ENCODE results near the gene FBXW4.

The FBXW4 gene

GRCh38 chr10:101565370-101565900 lies 129.5 kb downstream of the FBXW4 start:
- H3K9me3 Mint-ChIP-seq: no peaks in the 10 kb centered on the region
- H3K4me1 Mint-ChIP-seq: peaks cover 6% of the 10 kb centered on the region
- H3K36me3 Mint-ChIP-seq: peaks cover 2% of the 10 kb centered on the region
- H3K27me3 Mint-ChIP-seq: peaks cover 41% of the 10 kb centered on the region
- H3K27ac Mint-ChIP-seq: no peak overlapping the region
- no peak overlapping the region for H3K4me3 Mint-ChIP-seq

DNA sequence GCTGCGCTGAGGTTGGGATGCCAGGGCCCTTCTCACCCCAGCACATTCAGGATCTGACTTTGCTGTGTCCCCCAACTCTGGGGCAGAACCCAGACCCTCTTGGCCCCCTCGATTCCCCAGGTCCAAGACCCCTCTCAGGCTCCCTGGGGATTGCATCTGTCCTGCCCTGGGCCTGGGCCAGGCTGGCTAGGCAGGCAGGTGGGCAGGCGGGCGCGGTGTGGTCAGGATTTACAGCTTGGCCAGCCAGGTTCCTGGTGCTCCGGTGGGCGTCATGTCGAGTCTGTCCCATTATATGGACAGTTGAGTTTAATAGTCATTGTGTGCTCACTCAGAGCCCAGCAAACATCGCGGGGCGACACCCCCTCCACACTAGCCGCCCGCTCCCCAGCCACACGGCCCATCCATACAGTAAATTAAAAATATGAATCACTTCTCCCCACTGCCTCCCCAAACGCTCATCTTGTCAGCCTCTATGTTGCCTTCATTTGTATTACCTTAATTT lies 130.4 kb downstream of the FBXW4 start:
- H3K27ac Mint-ChIP-seq: no peak overlapping the region
- no peaks in the 10 kb centered on the region for H3K9me3 Mint-ChIP-seq
- peaks cover 39% of the 10 kb centered on the region for H3K27me3 Mint-ChIP-seq
- H3K36me3 Mint-ChIP-seq: peaks cover 2% of the 10 kb centered on the region
- no peak overlapping the region for H3K4me3 Mint-ChIP-seq
- peaks cover 9% of the 10 kb centered on the region for H3K4me1 Mint-ChIP-seq

DNA sequence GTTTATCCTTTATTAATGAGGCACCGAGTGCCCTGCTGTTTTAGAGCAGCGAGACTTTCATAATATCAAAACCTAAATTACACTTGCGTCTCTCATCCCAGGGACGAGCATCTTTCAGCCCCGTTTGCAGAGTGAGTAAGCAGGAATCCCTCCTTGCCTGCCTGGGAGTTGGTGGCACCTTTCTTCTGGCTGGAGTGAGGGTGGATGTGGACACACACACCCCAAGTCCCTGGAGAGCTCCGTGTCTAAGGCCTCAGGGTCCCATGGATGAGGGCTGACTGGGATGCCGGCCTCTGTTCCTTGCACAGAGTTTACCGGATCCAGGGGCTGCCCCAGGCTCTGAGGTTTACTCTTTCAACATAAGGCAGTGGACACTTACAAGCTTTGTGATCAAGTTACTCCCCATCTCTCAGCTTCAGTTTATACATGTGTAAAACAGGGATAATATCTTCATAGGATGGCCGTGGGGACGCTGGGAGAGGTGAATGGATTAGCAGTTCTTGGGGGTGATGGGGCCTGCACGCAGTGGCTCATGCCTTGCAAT lies 131.4 kb downstream of the FBXW4 start:
- H3K9me3 Mint-ChIP-seq: no peaks in the 10 kb centered on the region
- H3K36me3 Mint-ChIP-seq: peaks cover 2% of the 10 kb centered on the region
- H3K27me3 Mint-ChIP-seq: peaks cover 36% of the 10 kb centered on the region
- peaks cover 14% of the 10 kb centered on the region for H3K4me1 Mint-ChIP-seq
- no peak overlapping the region for H3K27ac Mint-ChIP-seq
- H3K4me3 Mint-ChIP-seq: no peak overlapping the region

- Mint-ChIP-seq H3K27ac (no peak overlapping the region), H3K9me3 (no peaks in the 10 kb centered on the region), H3K36me3 (peaks cover 2% of the 10 kb centered on the region), H3K27me3 (peaks cover 30% of the 10 kb centered on the region), H3K4me1 (peaks cover 20% of the 10 kb centered on the region), H3K4me3 (no peak overlapping the region)
Measured at GRCh38 chr10:101563007-101563406, 132.0 kb downstream of the FBXW4 start.

GRCh38 chr10:101562231-101562630 lies 132.7 kb downstream of the FBXW4 start:
- peaks cover under 1% of the 10 kb centered on the region for H3K36me3 Mint-ChIP-seq
- H3K4me3 Mint-ChIP-seq: no peak overlapping the region
- H3K4me1 Mint-ChIP-seq: peaks cover 23% of the 10 kb centered on the region
- H3K27ac Mint-ChIP-seq: no peak overlapping the region
- H3K9me3 Mint-ChIP-seq: no peaks in the 10 kb centered on the region
- peaks cover 24% of the 10 kb centered on the region for H3K27me3 Mint-ChIP-seq

- H3K27ac Mint-ChIP-seq: no peak overlapping the region
- H3K9me3 Mint-ChIP-seq: no peaks in the 10 kb centered on the region
Measured at GRCh38 chr10:101561068-101561915, 133.7 kb downstream of the FBXW4 start.

More at GRCh38 chr10:101561068-101561915, 133.7 kb downstream of the FBXW4 start:
- H3K36me3 Mint-ChIP-seq: no peaks in the 10 kb centered on the region
- no peak overlapping the region for H3K4me3 Mint-ChIP-seq
- H3K4me1 Mint-ChIP-seq: peaks cover 17% of the 10 kb centered on the region
- H3K27me3 Mint-ChIP-seq: peaks cover 17% of the 10 kb centered on the region
